Activated T-cell treated with anti-CD3 and anti-CD28 coated beads, Interleukin-2, amount 50 U/mL, for 72 hours (primary cell): ENCODE results near the gene PTPRN. TPM values are rescaled to one million over a fixed set of nuclear protein-coding genes. Genes with fewer than 3 reads are reported as not detected.

Experiments used
- ATAC-seq, 2 donors: fragments of 150-1000 bp; cut with Tn5 transposase; replicated peaks in 1 of 2; 2 replicates each; pipeline ENCODE4 v1.10.0; 2021; ENCODE audit warnings: moderate library complexity in 2 of 2, mild to moderate bottlenecking in 1 of 2
- DNase-seq, 2 donors: peaks; one replicate each; pipeline ENCODE4 v3.0.0; 2021 to 2022; ENCODE audit warnings: mixed read lengths in 1 of 2
- H3K27ac Mint-ChIP-seq: one replicate; pipeline ENCODE4 v1.8.0; 2022; ENCODE audit warnings: mild to moderate bottlenecking, moderate library complexity, mixed read lengths
- H3K27me3 Mint-ChIP-seq: one replicate; pipeline ENCODE4 v1.8.0; 2022; ENCODE audit warnings: low read depth, mixed read lengths
- H3K36me3 Mint-ChIP-seq, 2 donors: one replicate each; pipeline ENCODE4 v1.8.0; 2022; ENCODE audit warnings: mixed read lengths in 2 of 2, mild to moderate bottlenecking in 1 of 2; ENCODE audit not compliant: insufficient read depth in 2 of 2
- H3K4me1 Mint-ChIP-seq: one replicate; pipeline ENCODE4 v1.8.0; 2022; ENCODE audit warnings: low read depth, mixed read lengths
- H3K4me3 Mint-ChIP-seq, 2 donors: one replicate each; pipeline ENCODE4 v1.8.0; 2022; ENCODE audit warnings: mild to moderate bottlenecking in 2 of 2, mixed read lengths in 2 of 2, moderate library complexity in 2 of 2
- H3K9me3 Mint-ChIP-seq, 2 donors: one replicate each; pipeline ENCODE4 v1.8.0; 2022; ENCODE audit warnings: mixed read lengths in 2 of 2
- total RNA-seq, 2 donors: library from RNA; stranded (reverse); gene quantifications; one replicate each; pipeline ENCODE4 v1.2.3, GENCODE V29; 2022

PTPRN gene
- total RNA-seq, 2 donors from 2014 or later, result 1.7 to 2.5 TPM

- Mint-ChIP-seq H3K27ac (peak overlapping the region; percentile 53), H3K4me3 (peak overlapping the region; percentile 75 to 78), H3K36me3 (peaks cover 8 to 15% of the 10 kb centered on the region in 2 donors), H3K27me3 (no peaks in the 10 kb centered on the region), H3K4me1 (peaks cover 76% of the 10 kb centered on the region), H3K9me3 (no peaks in the 10 kb centered on the region)
- ATAC-seq (no peak), DNase-seq (peak in 1 of 2 donors; percentile 34)
These were observed 59.8 kb downstream of the PTPRN start for GRCh38 chr2:219249203-219249980.

- Mint-ChIP-seq H3K4me3 (peak overlapping the region; percentile 75 to 78), H3K9me3 (no peaks in the 10 kb centered on the region), H3K36me3 (peaks cover 8 to 15% of the 10 kb centered on the region in 2 donors), H3K4me1 (peaks cover 79% of the 10 kb centered on the region), H3K27me3 (no peaks in the 10 kb centered on the region), H3K27ac (peak overlapping the region; percentile 53)
- no peak for ATAC-seq
- no peak for DNase-seq
These were observed 60.4 kb downstream of the PTPRN start for GRCh38 chr2:219248845-219249202.

- H3K4me3 Mint-ChIP-seq, result peak overlapping the region; percentile 75 to 78
- peak; percentile 66 to 71 for ATAC-seq
- H3K27me3 Mint-ChIP-seq, result no peaks in the 10 kb centered on the region
- H3K36me3 Mint-ChIP-seq, result peaks cover 8 to 15% of the 10 kb centered on the region in 2 donors
- H3K9me3 Mint-ChIP-seq, result no peaks in the 10 kb centered on the region
- DNase-seq, result peak; percentile 54 to 71
- H3K27ac Mint-ChIP-seq, result peak overlapping the region; percentile 72
- peaks cover 83% of the 10 kb centered on the region for H3K4me1 Mint-ChIP-seq
These were observed 61.2 kb downstream of the PTPRN start for GRCh38 chr2:219247678-219248642.

- peaks cover 8 to 11% of the 10 kb centered on the region in 2 donors for H3K36me3 Mint-ChIP-seq
- DNase-seq (no peak), ATAC-seq (no peak)
- H3K27me3 Mint-ChIP-seq, result no peaks in the 10 kb centered on the region
- H3K9me3 Mint-ChIP-seq, result no peaks in the 10 kb centered on the region
- H3K4me3 Mint-ChIP-seq, result peak overlapping the region; percentile 75 to 78
- H3K27ac Mint-ChIP-seq, result peak overlapping the region; percentile 98
- H3K4me1 Mint-ChIP-seq, result peaks cover 70% of the 10 kb centered on the region
These were observed 62.6 kb downstream of the PTPRN start for GRCh38 chr2:219246559-219246958.

GRCh38 chr2:219245899-219246230 is 63.3 kb downstream of the PTPRN start:
- no peaks in the 10 kb centered on the region for H3K9me3 Mint-ChIP-seq
- no peaks in the 10 kb centered on the region for H3K27me3 Mint-ChIP-seq
- H3K36me3 Mint-ChIP-seq, result peaks cover 8% of the 10 kb centered on the region in 2 donors
- ATAC-seq, result no peak
- H3K27ac Mint-ChIP-seq, result peak overlapping the region; percentile 98
- peak overlapping the region; percentile 75 to 78 for H3K4me3 Mint-ChIP-seq
- peaks cover 63% of the 10 kb centered on the region for H3K4me1 Mint-ChIP-seq
- DNase-seq, result no peak

- ATAC-seq (peak; percentile 80 to 82), DNase-seq (peak; percentile 91 to 94)
- Mint-ChIP-seq H3K4me1 (peaks cover 57% of the 10 kb centered on the region), H3K4me3 (peak within 1 kb of the TSS; percentile 75 to 78), H3K9me3 (no peaks in the 10 kb centered on the region), H3K27me3 (no peaks in the 10 kb centered on the region), H3K27ac (peak within 1 kb of the TSS; percentile 98), H3K36me3 (peaks cover 3 to 8% of the 10 kb centered on the region in 2 donors)
These were observed 63.9 kb downstream of the PTPRN start, which contains the start of the genes GLB1L and STK16 for GRCh38 chr2:219245148-219245898. TSS of gene GLB1L (minus strand) at chr2:219245444. CDS start at chr2:219243573, 1,871 bp downstream. TSS of gene STK16 (plus strand) at chr2:219245479. CDS start at chr2:219246000, 521 bp downstream.

GRCh38 chr2:219244789-219245147 is 64.4 kb downstream of the PTPRN start:
- Mint-ChIP-seq H3K9me3 (no peaks in the 10 kb centered on the region), H3K36me3 (peaks cover 2 to 8% of the 10 kb centered on the region in 2 donors), H3K4me1 (peaks cover 52% of the 10 kb centered on the region), H3K4me3 (peak overlapping the region; percentile 75 to 78), H3K27ac (peak overlapping the region; percentile 70), H3K27me3 (no peaks in the 10 kb centered on the region)
- DNase-seq (no peak), ATAC-seq (no peak)

GRCh38 chr2:219243291-219243761 is 65.9 kb downstream of the PTPRN start:
- H3K27me3 Mint-ChIP-seq, result no peaks in the 10 kb centered on the region
- peaks cover 2 to 3% of the 10 kb centered on the region in 2 donors for H3K36me3 Mint-ChIP-seq
- no peak for ATAC-seq
- no peak for DNase-seq
- peaks cover 37% of the 10 kb centered on the region for H3K4me1 Mint-ChIP-seq
- peak overlapping the region; percentile 47 to 56 for H3K4me3 Mint-ChIP-seq
- H3K9me3 Mint-ChIP-seq, result no peaks in the 10 kb centered on the region
- H3K27ac Mint-ChIP-seq, result no peak overlapping the region

Other genes starting within 250 kb of the PTPRN start
- under 1 TPM; 0.12 to 0.14 TPM for gene IHH, start 248.5 kb downstream of the PTPRN start, total RNA-seq
- gene NHEJ1, start 148.6 kb downstream of the PTPRN start, total RNA-seq, result 10 to 100 TPM; 19.8 to 21.1 TPM
- 1 to 10 TPM; 3.1 to 4.0 TPM for gene SLC23A3, start 139.4 kb downstream of the PTPRN start, total RNA-seq
- gene CNPPD1, start 132.5 kb downstream of the PTPRN start, total RNA-seq, result 10 to 100 TPM; 53.5 to 54.5 TPM
- 10 to 100 TPM; 53.7 to 66.8 TPM for gene RETREG2, start 131.1 kb downstream of the PTPRN start, total RNA-seq
- 10 to 100 TPM; 45.5 to 47.7 TPM for gene ZFAND2B, start 102.6 kb downstream of the PTPRN start, total RNA-seq
- gene ABCB6, start 90.4 kb downstream of the PTPRN start, total RNA-seq, result 1 to 10 TPM; 8.5 to 8.8 TPM
- gene ATG9A, start 79.8 kb downstream of the PTPRN start, total RNA-seq, result 10 to 100 TPM; 48.5 to 51.4 TPM
- gene ANKZF1, start 79.6 kb downstream of the PTPRN start, total RNA-seq, result 100 to 1,000 TPM; 101 to 117 TPM
- 1 to 10 TPM; 2.3 to 3.4 TPM for gene GLB1L, start 64.0 kb downstream of the PTPRN start, total RNA-seq
- gene STK16, start 63.9 kb downstream of the PTPRN start, total RNA-seq, result 10 to 100 TPM; 36.8 to 46.0 TPM
- gene TUBA4B, start 56.2 kb downstream of the PTPRN start, total RNA-seq, result not detected
- gene TUBA4A, start 55.5 kb downstream of the PTPRN start, total RNA-seq, result 10 to 100 TPM; 82.0 to 99.8 TPM
- gene DNAJB2, start 30.0 kb downstream of the PTPRN start, total RNA-seq, result 10 to 100 TPM; 71.1 to 88.1 TPM
- gene RESP18, start 23.3 kb upstream of the PTPRN start, total RNA-seq, result not detected
- 10 to 100 TPM; 61.5 to 71.0 TPM for gene DNPEP, start 78.5 kb upstream of the PTPRN start, total RNA-seq
- under 1 TPM in 1 of 2 donors, not detected in 1; 0.10 TPM for gene DES, start 109.0 kb upstream of the PTPRN start, total RNA-seq
- 1 to 10 TPM; 4.8 to 6.9 TPM for gene SPEG, start 125.4 kb upstream of the PTPRN start, total RNA-seq
- 10 to 100 TPM; 39.4 to 47.3 TPM for gene GMPPA, start 189.5 kb upstream of the PTPRN start, total RNA-seq
- under 1 TPM; 0.19 to 0.30 TPM for gene ASIC4, start 205.1 kb upstream of the PTPRN start, total RNA-seq
- 10 to 100 TPM; 24.7 to 25.5 TPM for gene CHPF, start 234.4 kb upstream of the PTPRN start, total RNA-seq
- gene TMEM198, start 234.6 kb upstream of the PTPRN start, total RNA-seq, result 1 to 10 TPM; 4.5 to 5.3 TPM